SHP77 treated with DMSO at 0.1 percent for 48 hours (cell line): ENCODE results near the gene TAF4.
"Not testable (repeated sequence)": the region's sequence is repeated elsewhere in the genome, so short reads cannot be mapped to it uniquely, and the experiment has no call there.

Experiments
- DNase-seq: peaks from one replicate; lab custom pipeline; 2025; lab: John Stamatoyannopoulos, UW

The TAF4 gene

GRCh38 chr20:61998343-61999121 lies 67.1 kb downstream of the TAF4 start:
- no peak for DNase-seq

- DNase-seq: no peak
These were observed 67.8 kb downstream of the TAF4 start for GRCh38 chr20:61997891-61998290.

DNA sequence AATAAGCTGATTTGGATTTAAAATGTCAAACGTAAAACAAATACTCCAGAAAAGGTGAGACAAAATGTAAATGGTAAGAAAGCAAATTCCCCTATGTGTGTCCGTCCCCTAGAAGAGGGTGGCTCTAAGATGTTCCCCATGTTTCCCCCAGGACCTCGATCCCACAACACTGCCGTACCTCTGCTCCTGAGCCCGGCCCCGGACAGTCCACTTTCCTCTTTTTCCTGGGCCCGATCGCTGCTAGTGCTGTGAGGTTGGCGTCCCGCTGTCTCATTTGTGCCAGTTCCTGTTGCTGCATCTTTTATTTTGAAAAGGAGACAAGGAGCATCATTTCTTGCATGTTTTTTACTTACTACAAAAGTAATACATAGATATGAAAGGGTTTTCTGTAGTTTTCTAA lies 68.3 kb downstream of the TAF4 start:
- no peak for DNase-seq

DNA sequence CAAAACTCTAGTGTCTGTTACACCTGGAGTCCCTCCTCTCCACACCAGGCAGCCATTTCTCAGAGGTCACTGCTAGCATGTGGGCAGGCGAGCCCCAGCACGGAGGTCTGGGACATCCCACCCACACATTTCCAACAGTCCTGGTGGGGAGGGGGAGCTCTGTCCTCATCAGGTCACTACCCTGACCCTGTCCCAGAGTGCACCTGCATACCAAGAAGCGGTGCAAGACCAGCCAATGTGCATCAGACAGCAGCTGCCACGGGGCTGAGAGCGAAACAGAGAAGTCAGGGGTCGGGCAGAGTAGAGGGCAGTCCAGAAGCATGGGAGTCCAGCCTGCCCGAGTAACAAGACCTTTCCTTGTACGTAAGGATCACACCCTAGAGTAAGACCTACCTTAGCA lies 71.1 kb downstream of the TAF4 start:
- no peak for DNase-seq

DNA sequence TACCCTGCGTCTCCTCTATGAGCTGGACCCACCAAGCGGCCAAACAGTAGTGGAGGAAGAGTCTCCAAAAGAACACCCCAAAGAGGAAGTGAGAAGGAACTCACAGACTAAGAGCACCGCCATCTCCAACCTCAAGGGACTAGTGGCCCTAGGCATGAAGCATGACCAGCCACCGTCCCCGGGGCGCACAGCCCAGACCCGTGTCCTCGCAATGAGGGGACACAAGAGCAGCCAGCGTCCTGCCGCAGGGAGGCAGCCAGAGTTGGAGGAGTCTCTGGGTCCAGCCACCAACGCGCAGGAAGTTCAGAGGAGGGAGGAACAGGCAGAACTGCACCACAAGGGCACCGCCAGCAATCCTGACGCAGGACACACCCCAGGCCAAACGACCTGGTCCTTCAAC lies 72.6 kb downstream of the TAF4 start:
- no peak for DNase-seq

DNA sequence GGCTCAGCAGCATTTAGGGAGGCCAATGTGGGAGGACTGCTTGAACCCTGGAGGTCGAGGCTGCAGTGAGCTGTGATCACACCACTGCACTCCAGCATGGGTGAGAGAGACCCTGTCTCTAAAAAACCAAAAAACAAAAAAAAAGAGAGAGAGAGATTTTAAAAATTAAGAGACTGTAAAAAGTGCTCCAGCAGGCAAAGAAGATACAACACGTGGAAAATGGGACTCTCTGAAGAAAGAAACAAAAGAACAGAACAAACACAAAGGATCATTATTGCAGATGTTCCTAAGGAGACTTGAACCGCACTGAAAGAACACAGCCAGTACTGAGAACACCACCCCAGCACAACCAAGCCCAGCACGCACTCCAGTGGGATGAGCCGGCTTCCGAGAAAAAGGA lies 74.2 kb downstream of the TAF4 start:
- DNase-seq: no peak

DNA sequence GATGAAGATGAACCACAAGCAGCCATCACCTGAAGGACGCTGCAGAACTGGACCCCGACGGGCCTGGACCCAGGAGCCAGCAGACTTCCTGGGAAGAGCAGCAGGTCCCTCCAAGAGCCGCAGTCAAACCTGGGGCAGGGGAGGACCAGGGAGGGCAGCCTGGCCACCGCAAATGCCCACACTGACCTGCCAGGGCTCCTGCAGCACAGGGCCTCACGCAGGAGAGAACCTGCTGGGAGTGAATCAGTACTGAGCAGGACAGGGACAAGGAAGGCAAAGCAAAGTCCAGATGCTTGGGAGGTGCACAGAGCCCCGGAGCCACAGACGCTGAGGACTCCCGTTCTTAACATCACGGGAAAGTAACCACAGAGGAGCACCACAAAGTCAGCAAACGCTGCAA lies 75.2 kb downstream of the TAF4 start:
- DNase-seq: no peak

- DNase-seq: no peak
These were observed 75.9 kb downstream of the TAF4 start for GRCh38 chr20:61989741-61990140.

DNA sequence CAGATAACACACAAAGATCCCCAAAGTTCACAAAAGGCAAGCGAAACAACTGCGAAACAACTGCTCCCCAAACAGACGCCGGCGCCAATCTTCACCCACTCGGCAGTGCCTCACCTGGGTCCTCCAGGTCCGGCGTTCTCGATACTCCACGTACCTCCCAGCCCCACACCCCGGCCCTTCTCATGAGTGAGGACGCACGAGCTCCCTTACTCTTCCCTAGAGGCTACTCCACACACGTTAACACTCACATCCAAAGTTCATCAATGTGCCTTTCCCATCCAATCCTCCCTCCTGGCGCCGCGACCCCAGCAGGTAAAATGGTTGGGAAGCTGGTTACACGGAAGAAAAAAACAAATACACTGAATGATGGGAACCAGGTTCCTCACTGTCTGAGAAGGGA lies 77.0 kb downstream of the TAF4 start:
- DNase-seq: no peak

GRCh38 chr20:61986762-61987321 lies 78.8 kb downstream of the TAF4 start:
- no peak for DNase-seq

- DNase-seq: no peak
These were observed 80.6 kb downstream of the TAF4 start for GRCh38 chr20:61985096-61985495.

- DNase-seq: not testable (repeated sequence)
These were observed 81.2 kb downstream of the TAF4 start for GRCh38 chr20:61984431-61984830.

DNA sequence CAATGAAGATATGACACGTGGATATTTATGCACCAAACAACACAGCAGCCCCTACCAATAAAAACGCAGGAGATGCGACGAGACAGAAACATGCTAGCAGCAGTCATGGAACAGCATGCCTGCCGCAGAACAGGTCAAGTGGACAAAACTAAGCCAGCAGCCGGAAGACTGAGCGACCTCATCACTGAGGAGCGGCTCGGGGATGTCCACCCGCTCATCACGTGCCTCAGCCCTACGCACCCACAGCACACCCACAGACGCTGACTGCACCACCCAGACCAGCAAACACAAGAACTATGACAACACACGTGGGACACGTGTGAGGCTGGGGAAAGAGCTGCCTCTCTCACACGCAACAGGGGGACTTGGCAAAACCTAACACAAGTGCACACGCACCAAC lies 81.7 kb downstream of the TAF4 start:
- DNase-seq: no peak

GRCh38 chr20:61982951-61983315 lies 82.7 kb downstream of the TAF4 start:
- DNase-seq: no peak

DNA sequence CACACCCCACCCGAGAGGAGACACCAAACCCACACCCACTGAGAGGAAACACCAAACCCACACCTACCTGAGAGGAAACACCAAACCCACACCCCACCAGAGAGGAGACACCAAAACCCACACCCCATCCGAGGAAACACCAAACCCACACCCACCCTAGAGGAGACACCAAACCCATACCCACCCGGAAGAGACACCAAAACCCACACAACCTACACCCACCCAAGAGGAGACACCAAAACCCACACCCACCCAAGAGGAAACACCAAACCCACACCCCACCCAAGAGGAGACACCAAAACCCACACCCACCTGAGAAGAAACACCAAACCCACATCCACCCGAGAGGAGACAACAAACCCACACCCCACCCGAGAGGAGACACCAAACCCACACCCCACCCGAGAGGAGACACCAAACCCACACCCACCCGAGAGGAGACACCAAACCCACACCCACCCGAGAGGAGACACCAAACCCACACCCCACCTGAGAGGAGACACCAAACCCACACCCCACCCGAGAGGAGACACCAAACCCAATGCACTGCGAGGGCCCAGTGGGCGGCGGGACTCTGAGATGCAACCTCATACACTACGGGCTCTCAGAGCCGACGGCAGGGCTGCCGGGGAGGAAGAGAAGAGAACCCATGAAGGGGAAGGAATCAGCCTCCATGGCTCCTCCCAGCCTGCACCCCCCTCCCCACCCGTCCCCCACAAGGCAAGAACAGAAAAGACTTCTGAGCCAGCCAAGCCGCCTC lies 83.3 kb downstream of the TAF4 start:
- DNase-seq: no peak

- DNase-seq: not testable (repeated sequence)
These were observed 84.0 kb downstream of the TAF4 start for GRCh38 chr20:61981691-61982090.

DNA sequence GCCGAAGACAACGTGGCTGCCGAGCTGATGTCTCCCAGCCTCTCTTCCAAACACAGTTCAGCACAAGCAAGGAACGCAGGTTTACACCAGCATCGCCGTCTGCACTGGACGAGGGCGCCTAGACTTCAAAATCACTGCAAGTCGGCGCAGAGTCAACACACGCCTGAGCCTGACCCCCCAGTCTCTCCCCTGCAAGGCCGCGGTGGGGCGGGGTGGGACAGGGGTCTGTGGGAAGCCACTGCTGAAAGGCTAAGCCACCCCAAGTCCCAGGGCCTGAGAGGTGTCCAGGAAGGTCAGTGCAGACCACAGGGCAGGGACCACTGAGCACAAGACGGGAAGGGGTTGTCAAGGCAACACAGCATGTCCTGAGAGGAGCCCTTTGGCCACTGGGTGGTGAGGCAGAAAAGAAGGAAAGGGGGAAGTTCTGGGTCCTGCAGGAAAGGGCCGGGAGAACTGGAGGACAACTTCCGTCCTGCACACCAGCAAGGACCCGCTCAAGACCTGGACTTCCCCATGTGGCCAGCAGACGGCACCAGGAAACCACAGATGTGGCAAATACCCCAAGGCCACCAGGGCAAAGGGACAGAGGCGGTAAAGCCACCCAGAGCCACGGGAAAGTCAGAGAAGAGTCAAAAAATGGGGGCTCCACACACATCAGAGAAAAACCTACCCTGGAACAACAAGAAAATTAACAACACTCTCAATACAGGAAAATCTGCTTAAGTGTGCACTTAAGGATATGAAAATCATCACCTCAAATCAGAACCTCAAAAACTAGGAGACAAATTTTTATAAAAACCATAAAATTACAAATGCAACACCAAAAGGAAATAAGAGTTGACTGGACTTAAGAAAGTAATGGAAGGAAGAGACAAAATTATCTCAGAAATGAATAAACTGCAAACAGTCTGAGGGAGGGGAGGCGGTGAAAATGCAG lies 84.8 kb downstream of the TAF4 start:
- no peak for DNase-seq

DNA sequence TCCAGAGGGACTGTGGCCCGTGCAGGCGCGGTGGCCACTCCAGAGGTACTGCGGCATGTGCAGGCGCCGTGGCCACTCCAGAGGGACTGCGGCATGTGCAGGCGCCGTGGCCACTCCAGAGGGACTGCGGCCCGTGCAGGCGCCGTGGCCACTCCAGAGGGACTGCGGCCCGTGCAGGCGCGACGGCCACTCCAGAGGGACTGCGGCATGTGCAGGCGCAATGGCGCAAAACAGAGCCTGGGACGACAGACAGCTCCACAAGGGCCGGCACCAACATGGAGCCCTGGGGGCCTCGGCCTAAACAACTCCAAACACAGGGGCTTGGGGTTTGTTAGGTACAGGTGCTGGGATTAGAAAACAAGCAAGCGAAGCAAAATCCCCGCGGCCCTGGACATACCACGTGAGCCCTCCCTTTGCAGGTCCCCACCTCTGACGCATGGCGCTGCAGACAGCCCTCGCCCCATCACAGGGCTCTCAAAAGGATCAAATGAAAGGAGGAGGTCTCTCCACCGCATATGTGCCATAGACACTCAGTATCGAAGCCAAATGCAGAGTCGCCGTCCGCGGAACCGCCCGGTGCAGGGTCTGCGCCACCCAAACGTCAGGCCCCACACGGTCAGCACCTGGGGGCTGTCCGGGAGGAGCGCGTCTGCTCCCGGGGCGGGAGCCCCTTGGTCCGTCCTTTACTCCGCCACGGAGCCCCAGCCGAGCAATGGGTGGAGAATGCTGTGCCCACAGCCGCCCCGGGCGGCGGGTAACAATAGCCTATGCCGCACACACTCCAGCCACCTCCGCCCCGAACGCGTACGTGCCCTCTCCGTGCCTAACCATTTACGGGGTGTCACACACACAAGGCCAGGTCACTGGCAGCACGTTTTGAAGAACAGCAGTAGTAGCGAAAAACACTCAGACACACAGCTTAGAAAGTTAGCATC lies 85.7 kb downstream of the TAF4 start:
- DNase-seq: no peak

GRCh38 chr20:61979090-61979489 lies 86.6 kb downstream of the TAF4 start:
- DNase-seq: no peak

DNA sequence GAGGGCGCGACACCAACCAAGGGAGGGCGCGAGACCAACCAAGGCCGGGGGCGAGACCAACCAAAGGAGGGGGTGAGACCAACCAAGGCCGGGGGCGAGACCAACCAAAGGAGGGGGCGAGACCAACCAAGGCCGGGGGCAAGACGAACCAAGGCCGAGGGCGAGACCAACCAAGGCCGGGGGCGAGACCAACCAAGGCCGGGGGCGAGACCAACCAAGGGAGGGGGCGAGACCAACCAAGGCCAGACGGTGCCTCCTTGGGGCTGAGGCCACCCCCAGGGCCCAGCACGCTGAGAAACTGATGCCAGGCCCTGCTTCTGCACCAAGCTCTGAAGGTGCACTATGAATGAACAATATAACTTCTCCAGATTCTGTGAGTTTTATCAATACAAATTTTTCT lies 87.2 kb downstream of the TAF4 start:
- no peak for DNase-seq

- DNase-seq: no peak
These were observed 88.3 kb downstream of the TAF4 start for GRCh38 chr20:61977419-61977786.
